B cell (primary cell): ENCODE data around the gene ALKAL2. TPM values are rescaled to one million over a fixed set of nuclear protein-coding genes. Genes with fewer than 3 reads are reported as not detected.

Experiments
- ATAC-seq: fragments of 200-7000 bp; cut with Tn5 transposase; one replicate; pipeline ENCODE4 v1.10.0; 2021; ENCODE audit warnings: low read depth, mild to moderate bottlenecking, moderate number of reproducible peaks, moderate library complexity
- CTCF ChIA-PET: fragments of 350-600 bp; sonication (Branson Sonifier 250); formaldehyde crosslinking; loops from one replicate; lab custom pipeline; 2021; ENCODE audit warnings: antibody characterized with exemption, inconsistent platforms; lab: Charles Lee
- POLR2A ChIA-PET: fragments of 350-600 bp; sonication (Branson Sonifier 250); formaldehyde crosslinking; loops from one replicate; lab custom pipeline; 2021; ENCODE audit warnings: antibody characterized with exemption; lab: Charles Lee
- DNase-seq: peaks from one replicate; pipeline ENCODE4 v3.0.0; 2013
- H2AFZ ChIP-seq: 2 replicates; pipeline ENCODE4 v1.6.1; 2012; ENCODE audit warnings: mild to moderate bottlenecking, low read depth, low read length; ENCODE audit not compliant: insufficient read depth, poor library complexity, severe bottlenecking
- H3K27ac ChIP-seq, 2 donors: 1 replicate in 1 of 2; 2 replicates in 1 of 2; pipeline ENCODE4 v1.5.1; 2012 to 2013; ENCODE audit warnings: low read length in 2 of 2, mild to moderate bottlenecking in 2 of 2, moderate library complexity in 1 of 2
- H3K27me3 ChIP-seq, 4 experiments: fragments of 200-600 bp in 1 of 4; sonication (generic) in 1 of 4; replicated peaks in 1 of 4; 1 replicate in 2 of 4; 2 replicates in 2 of 4; pipeline versions ENCODE4 v1.6.1 to v1.7.0; 2013 to 2016; ENCODE audit warnings: low read length in 3 of 4, mild to moderate bottlenecking in 2 of 4, mixed read lengths in 1 of 4, moderate library complexity in 1 of 4; ENCODE audit not compliant: insufficient read depth in 4 of 4, control insufficient read depth in 3 of 4; ENCODE audit errors: control extremely low read depth in 1 of 4
- H3K36me3 ChIP-seq, 2 experiments: replicated peaks in 1 of 2; 1 replicate in 1 of 2; 2 replicates in 1 of 2; pipeline versions ENCODE4 v1.6.1 to v1.7.1; 2013; ENCODE audit warnings: low read length in 1 of 2; ENCODE audit not compliant: insufficient read depth in 2 of 2, control insufficient read depth in 1 of 2; ENCODE audit errors: control extremely low read depth in 1 of 2, extremely low read depth in 1 of 2
- H3K4me1 ChIP-seq, 2 donors: fragments of 200-600 bp in 1 of 2; sonication (generic) in 1 of 2; 1 replicate in 1 of 2; 2 replicates in 1 of 2; pipeline versions ENCODE4 v1.5.1 to v1.6.1; 2013 to 2017; ENCODE audit warnings: low read length in 2 of 2; ENCODE audit not compliant: control insufficient read depth in 2 of 2, insufficient read depth in 2 of 2
- H3K4me2 ChIP-seq: replicated peaks from 2 replicates; pipeline ENCODE3; 2012; ENCODE audit warnings: mild to moderate bottlenecking, low read depth, low read length; ENCODE audit not compliant: poor library complexity, severe bottlenecking
- H3K4me3 ChIP-seq, 5 experiments: fragments of 200-600 bp in 1 of 5; sonication (generic) in 1 of 5; 1 replicate in 3 of 5; 2 replicates in 2 of 5; pipeline versions ENCODE4 v1.5.1 to v1.7.0; 2011 to 2016; ENCODE audit warnings: low read length in 4 of 5, mild to moderate bottlenecking in 4 of 5, low read depth in 2 of 5, control low read depth in 1 of 5, moderate library complexity in 1 of 5; ENCODE audit not compliant: insufficient read depth in 1 of 5; ENCODE audit errors: control extremely low read depth in 1 of 5, extremely low read depth in 1 of 5
- H3K79me2 ChIP-seq: fragments of 200-600 bp; sonication (generic); one replicate; pipeline ENCODE4 v1.6.0; 2016; ENCODE audit warnings: low read length; ENCODE audit not compliant: control insufficient read depth, insufficient read depth
- H3K9ac ChIP-seq: fragments of 200-600 bp; sonication (generic); 2 replicates; pipeline ENCODE4 v1.6.1; 2017; ENCODE audit warnings: mild to moderate bottlenecking, low read length, moderate library complexity
- H3K9me3 ChIP-seq, 3 donors: one replicate each; pipeline versions ENCODE4 v1.6.1 to v1.7.1; 2013; ENCODE audit warnings: low read length in 2 of 3; ENCODE audit not compliant: control insufficient read depth in 2 of 3, insufficient read depth in 1 of 3; ENCODE audit errors: control extremely low read depth in 1 of 3
- H4K20me1 ChIP-seq: 2 replicates; pipeline ENCODE4 v1.6.0; 2012; ENCODE audit warnings: mild to moderate bottlenecking, low read length; ENCODE audit not compliant: insufficient read depth, control insufficient read depth, poor library complexity, severe bottlenecking
- H3K27ac Mint-ChIP-seq: one replicate; pipeline ENCODE4 v1.8.0; 2021; ENCODE audit warnings: mixed read lengths
- H3K27me3 Mint-ChIP-seq: one replicate; pipeline ENCODE4 v1.8.0; 2021; ENCODE audit warnings: mixed read lengths
- H3K4me1 Mint-ChIP-seq: one replicate; pipeline ENCODE4 v1.8.0; 2021; ENCODE audit warnings: mixed read lengths
- H3K4me3 Mint-ChIP-seq: one replicate; pipeline ENCODE4 v1.8.0; 2021; ENCODE audit warnings: mixed read lengths
- H3K9me3 Mint-ChIP-seq: one replicate; pipeline ENCODE4 v1.8.0; 2022; ENCODE audit warnings: mixed read lengths; ENCODE audit not compliant: insufficient read depth
- CTCF ChIP-seq: fragments of 200-600 bp; IDR thresholded peaks from one replicate; pipeline ENCODE4 v1.8.0; 2022; ENCODE audit warnings: antibody characterized with exemption, mild to moderate bottlenecking
- EZH2 ChIP-seq: IDR thresholded peaks from 2 replicates; pipeline ENCODE4 v1.6.1; 2012; ENCODE audit warnings: borderline replicate concordance, low read depth, mild to moderate bottlenecking, moderate library complexity, low read length; ENCODE audit not compliant: insufficient read depth, poor library complexity, severe bottlenecking
- WGBS: methylation state at CpG from one replicate; pipeline ENCODE4 v1.1.5; 2013; ENCODE audit warnings: missing lambda C conversion rate; ENCODE audit not compliant: insufficient coverage; 5-methylcytosine and 5-hydroxymethylcytosine counted together
- intact Hi-C: fragments of 100-400 bp; cut with micrococcal nuclease; formaldehyde crosslinking; loops from one replicate; pipeline ENCODE4 v1.10.0; 2022
- polyA plus RNA-seq: library from polyadenylated mRNA; depleted of rRNA; stranded (reverse); fragments of >200 nt; gene quantifications from 2 replicates; pipeline ENCODE4 v1.2.3, GENCODE V29; 2012
- total RNA-seq, 2 donors: library from RNA; stranded (reverse); fragments of 120-200 nt in 1 of 2; gene quantifications; 1 replicate in 1 of 2; 2 replicates in 1 of 2; pipeline versions ENCODE4 v1.2.3 to v1.2.4, GENCODE V29; 2013 to 2022

The ALKAL2 gene
- total and polyA plus RNA-seq, 2 donors (not counting 1 experiment from before 2014, with no cell fraction given), result 0.79 to 5.3 TPM

GRCh38 chr2:309148-309953 lies 21.5 kb upstream of the ALKAL2 start:
- ATAC-seq, result no peak
- no peaks in the 10 kb centered on the region for H3K27me3 ChIP-seq
- H3K4me1 Mint-ChIP-seq, result peaks cover 7% of the 10 kb centered on the region
- H3K79me2 ChIP-seq, result no peaks in the 10 kb centered on the region
- H3K27ac Mint-ChIP-seq, result no peak overlapping the region
- no peak for DNase-seq
- H3K4me3 ChIP-seq, result no peak overlapping the region
- no peak overlapping the region for H3K4me2 ChIP-seq
- H3K27me3 Mint-ChIP-seq, result peaks cover 3% of the 10 kb centered on the region
- H3K4me1 ChIP-seq, result no peaks in the 10 kb centered on the region
- ChIA-PET CTCF (no interaction called here), POLR2A (no interaction called here)
- H3K4me3 Mint-ChIP-seq, result no peak overlapping the region
- H4K20me1 ChIP-seq, result no peaks in the 10 kb centered on the region
- no peak overlapping the region for H2AFZ ChIP-seq
- TF ChIP-seq EZH2, result no peak
- no peak for TF ChIP-seq CTCF
- H3K9me3 ChIP-seq, result peaks cover 0 to 4% (median 0%) of the 10 kb centered on the region in 3 donors
- H3K27ac ChIP-seq, result no peak overlapping the region
- intact Hi-C loops, result no loop called here
- H3K36me3 ChIP-seq, result no peaks in the 10 kb centered on the region
- 73% methylated on average over 8 of the region's 13 CpGs for WGBS
- H3K9ac ChIP-seq, result no peak overlapping the region
- H3K9me3 Mint-ChIP-seq, result no peaks in the 10 kb centered on the region

DNA sequence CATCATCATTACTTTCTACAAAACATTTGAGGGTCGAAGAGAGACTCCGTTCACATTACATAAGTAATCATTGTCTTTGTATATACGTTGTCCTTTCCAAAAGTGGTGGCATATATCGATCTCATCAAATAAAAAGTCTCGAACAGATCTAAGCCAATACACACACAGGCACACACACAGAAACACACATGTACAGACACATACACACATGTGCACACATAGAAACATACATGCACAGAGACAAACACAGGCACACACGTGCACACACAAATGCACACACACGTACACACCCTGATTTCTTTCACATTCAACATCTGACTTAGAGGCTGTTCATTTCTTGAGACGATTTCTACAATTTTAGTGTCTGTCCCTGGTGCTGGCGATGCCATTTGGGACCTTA lies 17.5 kb upstream of the ALKAL2 start:
- Histone ChIP-seq H3K4me1 (no peaks in the 10 kb centered on the region), H3K9me3 (peaks cover 0 to 3% (median 3%) of the 10 kb centered on the region in 3 donors), H3K36me3 (no peaks in the 10 kb centered on the region), H3K9ac (no peak overlapping the region), H3K27me3 (no peaks in the 10 kb centered on the region), H3K4me2 (no peak overlapping the region), H3K27ac (no peak overlapping the region), H3K4me3 (no peak overlapping the region), H2AFZ (no peak overlapping the region), H4K20me1 (no peaks in the 10 kb centered on the region), H3K79me2 (no peaks in the 10 kb centered on the region)
- H3K9me3 Mint-ChIP-seq, result peaks cover 7% of the 10 kb centered on the region
- H3K4me1 Mint-ChIP-seq, result peaks cover 7% of the 10 kb centered on the region
- CTCF ChIA-PET, result no interaction called here
- 95% methylated on average over 8 of the region's 9 CpGs for WGBS
- no peak overlapping the region for H3K27ac Mint-ChIP-seq
- POLR2A ChIA-PET, result no interaction called here
- ATAC-seq (no peak), DNase-seq (no peak)
- peaks cover 3% of the 10 kb centered on the region for H3K27me3 Mint-ChIP-seq
- intact Hi-C loops, result no loop called here
- H3K4me3 Mint-ChIP-seq, result no peak overlapping the region
- TF ChIP-seq EZH2, result no peak
- no peak for TF ChIP-seq CTCF
